Transverse colon (tissue), 4 donors: ENCODE measurements around the gene PELI2.

ENCODE experiments used
- EP300 ChIP-seq: sonication (generic); formaldehyde crosslinking; IDR thresholded peaks from one replicate; pipeline ENCODE4 v1.6.1; 2017; ENCODE audit warnings: antibody characterized with exemption, low read depth
- POLR2A ChIP-seq: fragments of 450-650 bp; IDR thresholded peaks from one replicate; pipeline ENCODE4 v1.6.1; 2016; ENCODE audit warnings: antibody characterized with exemption, mild to moderate bottlenecking, moderate library complexity
- POLR2AphosphoS5 ChIP-seq, 3 donors: sonication (generic); formaldehyde crosslinking; IDR thresholded peaks; one replicate each; pipeline ENCODE4 v1.6.1; 2016; ENCODE audit warnings: antibody characterized with exemption in 3 of 3
- TF ChIP-seq, protein P1 (sequence below), 5 experiments: fragments of 200-600 bp in 3 of 5; fragments of 450-650 bp in 2 of 5; sonication (generic) in 3 of 5; IDR thresholded peaks; 1 replicate in 2 of 5; 2 replicates in 3 of 5; pipeline ENCODE4 v1.5.1; 2016 to 2017; ENCODE audit warnings: antibody characterized with exemption in 5 of 5, inconsistent platforms in 3 of 5, mild to moderate bottlenecking in 2 of 5, moderate library complexity in 1 of 5

DNA sequence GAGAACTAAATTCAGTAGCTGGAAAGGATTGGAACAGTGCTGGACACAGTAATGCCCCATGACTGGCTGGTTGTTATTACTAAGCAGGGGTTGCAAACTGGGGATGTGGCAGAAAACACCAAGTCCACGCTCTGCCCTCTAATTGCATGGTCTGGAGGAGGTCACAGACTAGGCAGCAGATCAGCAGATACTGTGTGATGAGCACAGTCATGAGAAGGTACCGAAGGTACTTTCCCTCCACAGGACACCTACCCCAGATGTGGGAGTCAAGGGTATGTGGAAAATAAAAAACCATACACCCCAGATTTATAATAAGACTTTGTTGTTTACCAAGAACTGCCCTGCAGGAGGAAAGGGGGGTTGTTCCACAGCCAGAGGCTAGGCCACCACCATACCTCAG is 175.3 kb downstream of the PELI2 start:
- TF ChIP-seq EP300 (no peak), POLR2A (no peak), POLR2AphosphoS5 (IDR thresholded peaks at IDR 0.05) (no peak)
- TF ChIP-seq, protein P1, sequence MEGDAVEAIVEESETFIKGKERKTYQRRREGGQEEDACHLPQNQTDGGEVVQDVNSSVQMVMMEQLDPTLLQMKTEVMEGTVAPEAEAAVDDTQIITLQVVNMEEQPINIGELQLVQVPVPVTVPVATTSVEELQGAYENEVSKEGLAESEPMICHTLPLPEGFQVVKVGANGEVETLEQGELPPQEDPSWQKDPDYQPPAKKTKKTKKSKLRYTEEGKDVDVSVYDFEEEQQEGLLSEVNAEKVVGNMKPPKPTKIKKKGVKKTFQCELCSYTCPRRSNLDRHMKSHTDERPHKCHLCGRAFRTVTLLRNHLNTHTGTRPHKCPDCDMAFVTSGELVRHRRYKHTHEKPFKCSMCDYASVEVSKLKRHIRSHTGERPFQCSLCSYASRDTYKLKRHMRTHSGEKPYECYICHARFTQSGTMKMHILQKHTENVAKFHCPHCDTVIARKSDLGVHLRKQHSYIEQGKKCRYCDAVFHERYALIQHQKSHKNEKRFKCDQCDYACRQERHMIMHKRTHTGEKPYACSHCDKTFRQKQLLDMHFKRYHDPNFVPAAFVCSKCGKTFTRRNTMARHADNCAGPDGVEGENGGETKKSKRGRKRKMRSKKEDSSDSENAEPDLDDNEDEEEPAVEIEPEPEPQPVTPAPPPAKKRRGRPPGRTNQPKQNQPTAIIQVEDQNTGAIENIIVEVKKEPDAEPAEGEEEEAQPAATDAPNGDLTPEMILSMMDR (IDR thresholded peaks at IDR 0.05), result no peak
